Measurements from ENCODE around the gene SVOP.

DNA sequence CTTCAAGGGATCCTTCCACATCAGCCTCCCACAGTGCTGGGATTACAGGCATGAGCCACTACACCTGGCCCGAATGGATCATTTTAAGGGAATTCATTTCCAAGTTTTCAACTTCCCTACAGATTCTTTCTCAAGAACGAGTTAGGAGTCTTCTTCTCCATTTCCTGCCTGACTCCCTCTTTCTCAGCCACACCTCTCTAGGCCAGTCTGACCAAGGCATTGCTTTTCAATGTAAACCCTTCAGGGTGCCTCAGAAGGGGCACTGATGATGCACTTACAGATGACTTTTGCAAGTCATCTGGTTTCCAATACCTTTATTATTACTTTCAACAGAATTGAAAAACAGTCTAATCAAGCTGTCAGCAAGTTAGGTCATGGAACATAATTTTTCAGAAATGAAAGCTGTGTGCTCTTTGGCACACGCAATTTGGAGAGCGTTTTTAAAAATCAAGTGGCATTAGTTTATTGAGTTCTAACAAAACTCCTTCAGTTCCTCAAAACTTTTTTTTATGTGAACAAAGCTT, 47.2 kb downstream of the SVOP start:
- TF ChIP-seq, protein P1, sequence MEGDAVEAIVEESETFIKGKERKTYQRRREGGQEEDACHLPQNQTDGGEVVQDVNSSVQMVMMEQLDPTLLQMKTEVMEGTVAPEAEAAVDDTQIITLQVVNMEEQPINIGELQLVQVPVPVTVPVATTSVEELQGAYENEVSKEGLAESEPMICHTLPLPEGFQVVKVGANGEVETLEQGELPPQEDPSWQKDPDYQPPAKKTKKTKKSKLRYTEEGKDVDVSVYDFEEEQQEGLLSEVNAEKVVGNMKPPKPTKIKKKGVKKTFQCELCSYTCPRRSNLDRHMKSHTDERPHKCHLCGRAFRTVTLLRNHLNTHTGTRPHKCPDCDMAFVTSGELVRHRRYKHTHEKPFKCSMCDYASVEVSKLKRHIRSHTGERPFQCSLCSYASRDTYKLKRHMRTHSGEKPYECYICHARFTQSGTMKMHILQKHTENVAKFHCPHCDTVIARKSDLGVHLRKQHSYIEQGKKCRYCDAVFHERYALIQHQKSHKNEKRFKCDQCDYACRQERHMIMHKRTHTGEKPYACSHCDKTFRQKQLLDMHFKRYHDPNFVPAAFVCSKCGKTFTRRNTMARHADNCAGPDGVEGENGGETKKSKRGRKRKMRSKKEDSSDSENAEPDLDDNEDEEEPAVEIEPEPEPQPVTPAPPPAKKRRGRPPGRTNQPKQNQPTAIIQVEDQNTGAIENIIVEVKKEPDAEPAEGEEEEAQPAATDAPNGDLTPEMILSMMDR (IDR thresholded peaks at IDR 0.05) = no peak
- no peak for TF ChIP-seq POLR2A (IDR thresholded peaks at IDR 0.05)

All from Peyer's patch (tissue), 4 donors.